ENCODE data around the gene MRGPRD. TPM values are rescaled to one million over a fixed set of nuclear protein-coding genes. Genes with fewer than 3 reads are reported as not detected.

MRGPRD gene
- total and polyA plus RNA-seq, 4 donors: not detected

DNA sequence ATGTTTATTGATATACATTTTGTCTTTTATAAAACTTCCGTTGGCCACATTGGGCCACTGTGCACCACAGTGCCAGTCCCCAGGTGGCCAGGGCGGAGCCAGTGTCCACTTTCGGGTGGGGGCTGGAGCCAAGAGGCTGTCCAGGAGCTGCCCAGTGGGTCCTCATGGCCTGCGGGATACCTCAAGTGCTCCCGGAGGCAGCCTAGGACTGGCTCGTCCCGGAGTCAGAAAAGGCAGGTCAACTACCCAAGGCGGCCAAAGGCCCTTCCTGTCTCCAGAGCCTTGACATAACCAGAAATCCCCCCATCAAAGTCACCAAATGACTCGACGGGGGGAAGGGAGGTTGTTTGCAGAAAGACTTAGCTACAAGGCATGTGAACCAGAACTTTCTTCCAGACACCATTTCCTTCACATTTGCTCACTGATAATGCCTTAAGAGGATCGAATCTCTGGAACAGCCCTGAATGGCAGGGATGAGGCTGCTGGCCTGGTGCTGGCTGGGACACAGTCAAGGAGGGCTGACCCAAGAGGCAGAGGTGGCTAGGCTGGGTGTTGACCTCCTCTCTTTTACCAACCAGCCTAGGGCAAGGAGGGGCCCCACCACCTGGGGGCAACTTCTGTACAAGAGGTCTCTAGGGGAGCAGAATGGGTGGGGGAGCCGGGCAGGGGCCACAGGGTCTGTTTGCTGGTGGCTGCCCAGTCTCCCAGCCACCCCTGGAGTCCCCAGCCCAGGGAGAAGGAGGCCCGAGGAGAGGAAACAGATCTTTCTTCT is 23.8 kb upstream of the MRGPRD start:
- TF ChIP-seq RAD21 (IDR thresholded peaks at IDR 0.05) (no peak), FOXA1 (IDR thresholded peaks at IDR 0.05) (no peak), ZBTB33 (IDR thresholded peaks at IDR 0.05) (no peak), JUND (IDR thresholded peaks at IDR 0.05) (no peak), RXRA (IDR thresholded peaks at IDR 0.05) (no peak), GABPA (IDR thresholded peaks at IDR 0.05 in 1 of 2, conservative IDR thresholded peaks at IDR 0.05 in 1 of 2) (no peak), ATF3 (IDR thresholded peaks at IDR 0.05) (no peak)
- TF ChIP-seq, protein P1, sequence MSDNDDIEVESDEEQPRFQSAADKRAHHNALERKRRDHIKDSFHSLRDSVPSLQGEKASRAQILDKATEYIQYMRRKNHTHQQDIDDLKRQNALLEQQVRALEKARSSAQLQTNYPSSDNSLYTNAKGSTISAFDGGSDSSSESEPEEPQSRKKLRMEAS (IDR thresholded peaks at IDR 0.05): no peak
- H3K9me3 ChIP-seq (ENCODE audit: control insufficient read depth in 4 of 4, low read length in 3 of 4): no peaks in the 10 kb centered on the region
- H3K4me3 ChIP-seq (ENCODE audit: low read depth in 1 of 3, low read length in 3 of 3): no peak overlapping the region
- no peaks in the 10 kb centered on the region for H3K27me3 ChIP-seq (ENCODE audit: control insufficient read depth in 4 of 4, insufficient read depth in 4 of 4, low read length in 3 of 4)
- no peak overlapping the region for H3K27ac ChIP-seq (ENCODE audit: low read depth in 1 of 2, low read length in 2 of 2)
- no peak for DNase-seq (ENCODE audit: low spot score)
- H3K4me1 ChIP-seq (ENCODE audit: control insufficient read depth in 4 of 4, insufficient read depth in 4 of 4, low read length in 3 of 4): peaks cover 17 to 47% (median 37%) of the 10 kb centered on the region in 4 donors
- H3K9ac ChIP-seq (ENCODE audit: low read depth in 1 of 2, low read length in 2 of 2): no peak overlapping the region
- no peaks in the 10 kb centered on the region for H3K36me3 ChIP-seq (ENCODE audit: control insufficient read depth in 4 of 4, insufficient read depth in 3 of 4, low read depth in 1 of 4, low read length in 3 of 4)
- WGBS: 84% methylated on average over 13 of the region's 13 CpGs

GRCh38 chr11:69003866-69004367 is 23.1 kb upstream of the MRGPRD start:
- no peaks in the 10 kb centered on the region for H3K36me3 ChIP-seq (ENCODE audit: control insufficient read depth in 4 of 4, insufficient read depth in 3 of 4, low read depth in 1 of 4, low read length in 3 of 4)
- no peaks in the 10 kb centered on the region for H3K9me3 ChIP-seq (ENCODE audit: control insufficient read depth in 4 of 4, low read length in 3 of 4)
- H3K4me1 ChIP-seq (ENCODE audit: control insufficient read depth in 4 of 4, insufficient read depth in 4 of 4, low read length in 3 of 4): peaks cover 14 to 40% (median 30%) of the 10 kb centered on the region in 4 donors
- no peak overlapping the region for H3K4me3 ChIP-seq (ENCODE audit: low read depth in 1 of 3, low read length in 3 of 3)
- H3K9ac ChIP-seq (ENCODE audit: low read depth in 1 of 2, low read length in 2 of 2): no peak overlapping the region
- DNase-seq (ENCODE audit: low spot score): no peak
- TF ChIP-seq FOXA1 (IDR thresholded peaks at IDR 0.05): no peak
- TF ChIP-seq HNF4A (conservative IDR thresholded peaks at IDR 0.05): no peak
- TF ChIP-seq FOXA2 (IDR thresholded peaks at IDR 0.05): no peak
- TF ChIP-seq ATF3 (IDR thresholded peaks at IDR 0.05): no peak
- no peak for TF ChIP-seq YY1 (IDR thresholded peaks at IDR 0.05)
- no peak for TF ChIP-seq SP1 (IDR thresholded peaks at IDR 0.05)
- TF ChIP-seq TAF1 (conservative IDR thresholded peaks at IDR 0.05): no peak
- TF ChIP-seq ZBTB33 (IDR thresholded peaks at IDR 0.05): no peak
- TF ChIP-seq NR2F2 (IDR thresholded peaks at IDR 0.05): no peak
- no peak for TF ChIP-seq REST (IDR thresholded peaks at IDR 0.05)
- WGBS: 94% methylated on average over 20 of the region's 20 CpGs
- H3K27me3 ChIP-seq (ENCODE audit: control insufficient read depth in 4 of 4, insufficient read depth in 4 of 4, low read length in 3 of 4): no peaks in the 10 kb centered on the region
- no peak overlapping the region for H3K27ac ChIP-seq (ENCODE audit: low read depth in 1 of 2, low read length in 2 of 2)
